Activated T-cell treated with anti-CD3 and anti-CD28 coated beads for 24 hours (primary cell): ENCODE results near the gene TNRC18.
"Not testable (repeated sequence)": the region's sequence is repeated elsewhere in the genome, so short reads cannot be mapped to it uniquely, and the experiment has no call there.

Experiments used
- DNase-seq: peaks from one replicate; pipeline ENCODE4 v3.0.0-alpha.2; 2020; ENCODE audit warnings: low read depth

The TNRC18 gene

GRCh38 chr7:5375925-5376324 lies 47.7 kb downstream of the TNRC18 start:
- DNase-seq = no peak

GRCh38 chr7:5374464-5374863 lies 49.2 kb downstream of the TNRC18 start:
- DNase-seq = no peak

GRCh38 chr7:5373300-5373699 lies 50.3 kb downstream of the TNRC18 start:
- no peak for DNase-seq

- DNase-seq = no peak
Measured at GRCh38 chr7:5370454-5371353, 52.9 kb downstream of the TNRC18 start.

GRCh38 chr7:5367661-5368060 lies 56.0 kb downstream of the TNRC18 start:
- DNase-seq = no peak

GRCh38 chr7:5365976-5366625 lies 57.5 kb downstream of the TNRC18 start:
- peak; percentile 48 for DNase-seq

GRCh38 chr7:5363729-5364128 lies 59.9 kb downstream of the TNRC18 start:
- no peak for DNase-seq

GRCh38 chr7:5362466-5362865 lies 61.2 kb downstream of the TNRC18 start:
- no peak for DNase-seq

- no peak for DNase-seq
Measured at GRCh38 chr7:5361446-5362127, 62.0 kb downstream of the TNRC18 start.

- DNase-seq = no peak
Measured at GRCh38 chr7:5360971-5361370, 62.7 kb downstream of the TNRC18 start.

GRCh38 chr7:5360451-5360850 lies 63.2 kb downstream of the TNRC18 start:
- no peak for DNase-seq

- not testable (repeated sequence) for DNase-seq
Measured at GRCh38 chr7:5360021-5360420, 63.6 kb downstream of the TNRC18 start.

GRCh38 chr7:5359344-5359743 lies 64.3 kb downstream of the TNRC18 start:
- no peak for DNase-seq

GRCh38 chr7:5357951-5358350 lies 65.7 kb downstream of the TNRC18 start:
- no peak for DNase-seq

GRCh38 chr7:5356751-5357119 lies 66.9 kb downstream of the TNRC18 start:
- DNase-seq = no peak

- no peak for DNase-seq
Measured at GRCh38 chr7:5354460-5355232, 69.0 kb downstream of the TNRC18 start.

GRCh38 chr7:5352440-5353010 lies 71.1 kb downstream of the TNRC18 start:
- no peak for DNase-seq

GRCh38 chr7:5351507-5352265 lies 71.9 kb downstream of the TNRC18 start:
- DNase-seq = no peak

- DNase-seq = no peak
Measured at GRCh38 chr7:5350600-5351385, 72.8 kb downstream of the TNRC18 start.

GRCh38 chr7:5350174-5350463 lies 73.5 kb downstream of the TNRC18 start:
- no peak for DNase-seq
